NCI-H146 treated with DMSO at 0.1 percent for 48 hours (cell line): ENCODE data around the gene PFN3.
"Not testable (repeated sequence)": the region's sequence is repeated elsewhere in the genome, so short reads cannot be mapped to it uniquely, and the experiment has no call there.

Experiments
- DNase-seq: peaks from one replicate; lab custom pipeline; 2025; ENCODE audit not compliant: unreplicated experiment; lab: John Stamatoyannopoulos, UW

The PFN3 gene

GRCh38 chr5:177425801-177426565, 25.5 kb upstream of the PFN3 start:
- DNase-seq: peak; percentile 97

GRCh38 chr5:177425196-177425800, 24.8 kb upstream of the PFN3 start:
- no peak for DNase-seq

GRCh38 chr5:177423671-177424070, 23.2 kb upstream of the PFN3 start:
- no peak for DNase-seq

GRCh38 chr5:177421062-177421798, 20.8 kb upstream of the PFN3 start:
- DNase-seq: no peak

GRCh38 chr5:177420472-177420871, 20.0 kb upstream of the PFN3 start:
- DNase-seq: not testable (repeated sequence)

- DNase-seq: no peak
These were observed 18.6 kb upstream of the PFN3 start for GRCh38 chr5:177419046-177419445.

GRCh38 chr5:177417081-177417480, 16.6 kb upstream of the PFN3 start:
- not testable (repeated sequence) for DNase-seq

GRCh38 chr5:177414481-177414880, 14.0 kb upstream of the PFN3 start:
- no peak for DNase-seq

- no peak for DNase-seq
These were observed 12.3 kb upstream of the PFN3 start for GRCh38 chr5:177412603-177413233.

GRCh38 chr5:177410575-177410974, 10.1 kb upstream of the PFN3 start:
- no peak for DNase-seq

- DNase-seq: no peak
These were observed 8.8 kb upstream of the PFN3 start, which contains the start of gene F12 for GRCh38 chr5:177409043-177409801. F12 (minus strand) TSS chr5:177409564; CDS start chr5:177409527, 37 bp downstream.

- no peak for DNase-seq
These were observed 5.3 kb upstream of the PFN3 start for GRCh38 chr5:177405805-177406204.

- no peak for DNase-seq
These were observed 4.9 kb upstream of the PFN3 start for GRCh38 chr5:177405312-177405711.

- no peak for DNase-seq
These were observed 4.2 kb upstream of the PFN3 start for GRCh38 chr5:177404641-177405179.

- peak; percentile 42 for DNase-seq
These were observed 3.6 kb upstream of the PFN3 start for GRCh38 chr5:177403792-177404640.

- peak; percentile 17 for DNase-seq
These were observed 2.8 kb upstream of the PFN3 start for GRCh38 chr5:177403102-177403791.

GRCh38 chr5:177402271-177403043, 2.0 kb upstream of the PFN3 start:
- DNase-seq: peak; percentile 69

- no peak for DNase-seq
These were observed 2.5 kb downstream of the PFN3 start for GRCh38 chr5:177397875-177398390.
